ENCODE measurements around the gene DRD3. TPM values are rescaled to one million over a fixed set of nuclear protein-coding genes. Genes with fewer than 3 reads are reported as not detected.

DRD3 gene
- total and polyA plus RNA-seq, 2 of the 8 experiments (the other 6 are each of a cell fraction or from before 2014, with no cell fraction given), result 0.32 to 1.3 TPM

DNA sequence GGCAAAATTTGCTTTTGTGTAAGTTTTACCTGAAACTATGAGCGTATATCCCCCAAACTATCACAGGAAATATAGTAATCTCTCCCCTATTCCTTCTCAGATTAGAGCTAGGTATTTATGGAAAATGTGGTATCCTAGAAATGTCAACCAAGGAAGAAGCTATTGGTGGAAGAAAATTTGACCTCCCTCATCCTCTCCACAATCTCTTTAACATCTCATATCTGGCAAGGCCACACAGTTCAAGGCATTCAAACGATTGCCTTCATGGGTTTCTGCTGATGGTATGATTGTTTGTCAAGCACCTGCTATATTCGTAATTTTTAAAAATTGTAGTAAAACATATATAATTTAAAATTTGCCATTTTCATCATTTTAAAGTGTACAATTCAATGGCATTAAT lies 27.5 kb upstream of the DRD3 start:
- Histone ChIP-seq H3K79me1 (ENCODE audit: low read depth, low read length) (no peaks in the 10 kb centered on the region), H2BK20ac (ENCODE audit: low read length) (no peak overlapping the region), H3K4me3 (ENCODE audit: extremely low read depth in 1 of 4, insufficient read depth in 2 of 4, low read depth in 3 of 4, low read length in 4 of 4) (no peak overlapping the region), H3K9ac (replicated peaks in 1 of 4; ENCODE audit: extremely low read depth in 1 of 4, low read depth in 3 of 4, low read length in 3 of 4) (no peak overlapping the region), H3K27ac (ENCODE audit: low read depth, low read length) (no peak overlapping the region), H2AFZ (ENCODE audit: low read length) (no peak overlapping the region), H3K27me3 (replicated peaks in 1 of 4; ENCODE audit: control insufficient read depth in 3 of 4, extremely low read depth in 1 of 4, insufficient read depth in 3 of 4, low read length in 3 of 4) (no peaks in the 10 kb centered on the region), H3K18ac (ENCODE audit: extremely low read depth, low read length) (no peak overlapping the region), H3K4ac (replicated peaks; ENCODE audit: insufficient read length, low read depth, low read length) (no peak overlapping the region), H3K23ac (ENCODE audit: insufficient read length) (no peak overlapping the region), H4K8ac (ENCODE audit: extremely low read depth, insufficient read depth, low read length) (no peak overlapping the region), H2AK5ac (ENCODE audit: low read depth, low read length) (no peak overlapping the region), H3K79me2 (ENCODE audit: control insufficient read depth in 1 of 2, insufficient read depth in 2 of 2, low read length in 2 of 2) (no peaks in the 10 kb centered on the region), H2BK120ac (replicated peaks; ENCODE audit: low read depth, low read length) (no peak overlapping the region), H4K5ac (ENCODE audit: insufficient read length, low read depth, low read length) (no peak overlapping the region), H3K56ac (replicated peaks; ENCODE audit: insufficient read length, low read depth, low read length) (no peak overlapping the region), H2BK15ac (ENCODE audit: low read length) (no peak overlapping the region), H2BK12ac (ENCODE audit: low read depth, low read length) (no peak overlapping the region), H3K9me3 (ENCODE audit: insufficient read depth in 2 of 2, low read depth in 1 of 2, low read length in 1 of 2) (no peaks in the 10 kb centered on the region), H3K23me2 (ENCODE audit: low read depth, low read length) (no peaks in the 10 kb centered on the region), H3K36me3 (ENCODE audit: control insufficient read depth in 2 of 4, insufficient read depth in 4 of 4, low read length in 3 of 4) (no peaks in the 10 kb centered on the region), H3K14ac (ENCODE audit: insufficient read length) (no peak overlapping the region), H2BK5ac (ENCODE audit: low read depth, low read length) (no peak overlapping the region), H4K91ac (replicated peaks; ENCODE audit: insufficient read length, low read length) (no peak overlapping the region), H4K20me1 (replicated peaks in 1 of 2; ENCODE audit: control insufficient read depth in 1 of 2, insufficient read depth in 2 of 2, low read length in 2 of 2) (no peaks in the 10 kb centered on the region), H3K4me2 (ENCODE audit: insufficient read depth in 1 of 2, low read depth in 2 of 2, low read length in 2 of 2) (no peak overlapping the region), H3K4me1 (replicated peaks in 1 of 4; ENCODE audit: control insufficient read depth in 3 of 4, insufficient read depth in 4 of 4, low read length in 3 of 4) (no peaks in the 10 kb centered on the region)
- POLR2A ChIA-PET (ENCODE audit: partially characterized antibody), result no interaction called here
- DNase-seq (ENCODE audit: low read depth in 1 of 2, low spot score in 2 of 2) (no peak), FAIRE-seq (no peak)
- WGBS, 2 experiments (ENCODE audit: extremely low coverage in 1 of 2, insufficient coverage in 1 of 2, insufficient read length in 1 of 2, insufficient replicate concordance in 2 of 2, low coverage in 1 of 2, low lambda C conversion rate in 2 of 2, missing lambda C conversion rate in 1 of 2), result 94% methylated on average over 3 of the region's 3 CpGs; no CpG with 5 or more reads in 1 of the 2 experiments
- CTCF ChIA-PET (ENCODE audit: partially characterized antibody), result interaction anchor here (0.9 kb wide), 1 partner anchor 51 kb away, joined by 3 read pairs; no protein-coding TSS in a partner anchor
- TF ChIP-seq TEAD4 (IDR thresholded peaks at IDR 0.05; ENCODE audit: low read depth, low read length) (no peak), CBX5 (IDR thresholded peaks at IDR 0.05; ENCODE audit: low read depth, low read length) (no peak), BACH1 (IDR thresholded peaks at IDR 0.05; ENCODE audit: low read length) (no peak), KDM1A (IDR thresholded peaks at IDR 0.05; ENCODE audit: borderline replicate concordance, low read length) (no peak), CREB1 (IDR thresholded peaks at IDR 0.05) (no peak), JUND (IDR thresholded peaks at IDR 0.05; ENCODE audit: low read length) (no peak), BCL11A (IDR thresholded peaks at IDR 0.05; ENCODE audit: low read depth in 2 of 2, low read length in 2 of 2) (no peak), EZH2 (IDR thresholded peaks at IDR 0.05; ENCODE audit: low read depth, low read length, severe bottlenecking) (no peak), RNF2 (IDR thresholded peaks at IDR 0.05; ENCODE audit: borderline replicate concordance, low read depth, low read length, missing control alignments, poor library complexity, severe bottlenecking) (no peak), SP1 (IDR thresholded peaks at IDR 0.05; ENCODE audit: low read depth, low read length) (no peak)
- TF ChIP-seq, protein P1, sequence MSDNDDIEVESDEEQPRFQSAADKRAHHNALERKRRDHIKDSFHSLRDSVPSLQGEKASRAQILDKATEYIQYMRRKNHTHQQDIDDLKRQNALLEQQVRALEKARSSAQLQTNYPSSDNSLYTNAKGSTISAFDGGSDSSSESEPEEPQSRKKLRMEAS (IDR thresholded peaks at IDR 0.05), result no peak
- TF ChIP-seq, protein P2, sequence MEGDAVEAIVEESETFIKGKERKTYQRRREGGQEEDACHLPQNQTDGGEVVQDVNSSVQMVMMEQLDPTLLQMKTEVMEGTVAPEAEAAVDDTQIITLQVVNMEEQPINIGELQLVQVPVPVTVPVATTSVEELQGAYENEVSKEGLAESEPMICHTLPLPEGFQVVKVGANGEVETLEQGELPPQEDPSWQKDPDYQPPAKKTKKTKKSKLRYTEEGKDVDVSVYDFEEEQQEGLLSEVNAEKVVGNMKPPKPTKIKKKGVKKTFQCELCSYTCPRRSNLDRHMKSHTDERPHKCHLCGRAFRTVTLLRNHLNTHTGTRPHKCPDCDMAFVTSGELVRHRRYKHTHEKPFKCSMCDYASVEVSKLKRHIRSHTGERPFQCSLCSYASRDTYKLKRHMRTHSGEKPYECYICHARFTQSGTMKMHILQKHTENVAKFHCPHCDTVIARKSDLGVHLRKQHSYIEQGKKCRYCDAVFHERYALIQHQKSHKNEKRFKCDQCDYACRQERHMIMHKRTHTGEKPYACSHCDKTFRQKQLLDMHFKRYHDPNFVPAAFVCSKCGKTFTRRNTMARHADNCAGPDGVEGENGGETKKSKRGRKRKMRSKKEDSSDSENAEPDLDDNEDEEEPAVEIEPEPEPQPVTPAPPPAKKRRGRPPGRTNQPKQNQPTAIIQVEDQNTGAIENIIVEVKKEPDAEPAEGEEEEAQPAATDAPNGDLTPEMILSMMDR (IDR thresholded peaks at IDR 0.05; ENCODE audit: control extremely low read depth in 1 of 3, insufficient read depth in 1 of 3, low read depth in 1 of 3, low read length in 3 of 3), result no peak
